CD14-positive monocyte (primary cell): ENCODE measurements around the gene COL20A1. TPM values are rescaled to one million over a fixed set of nuclear protein-coding genes. Genes with fewer than 3 reads are reported as not detected.
A peak's percentile ranks its signal among the peaks of the same experiment; 100 is the strongest.

ENCODE experiments used
- DNase-seq, 3 donors: peaks; one replicate each; pipeline ENCODE4 v3.0.0-alpha.2; 2011 to 2022
- H2AFZ ChIP-seq: 2 replicates; pipeline ENCODE4 v1.6.0; 2012; ENCODE audit warnings: mild to moderate bottlenecking, low read depth, low read length, inconsistent platforms; ENCODE audit not compliant: insufficient read depth, poor library complexity, severe bottlenecking
- H3K27ac ChIP-seq, 2 donors: 1 replicate in 1 of 2; 2 replicates in 1 of 2; pipeline ENCODE4 v1.5.1; 2012 to 2013; ENCODE audit warnings: low read length in 2 of 2, control low read depth in 1 of 2, inconsistent platforms in 1 of 2, low read depth in 1 of 2, mild to moderate bottlenecking in 1 of 2
- H3K27me3 ChIP-seq, 2 donors: one replicate each; pipeline versions ENCODE4 v1.6.0 to v1.6.1; 2011 to 2013; ENCODE audit warnings: low read length in 2 of 2; ENCODE audit not compliant: control insufficient read depth in 2 of 2, insufficient read depth in 2 of 2
- H3K36me3 ChIP-seq, 2 donors: replicated peaks in 1 of 2; 1 replicate in 1 of 2; 2 replicates in 1 of 2; pipeline versions ENCODE4 v1.5.1 to v1.6.1; 2012 to 2013; ENCODE audit warnings: low read length in 2 of 2, control low read depth in 1 of 2, inconsistent platforms in 1 of 2, mild to moderate bottlenecking in 1 of 2; ENCODE audit not compliant: insufficient read depth in 2 of 2, control insufficient read depth in 1 of 2
- H3K4me1 ChIP-seq, 2 donors: 1 replicate in 1 of 2; 2 replicates in 1 of 2; pipeline versions ENCODE4 v1.5.1 to v1.6.1; 2012 to 2013; ENCODE audit warnings: low read length in 2 of 2, control low read depth in 1 of 2, inconsistent platforms in 1 of 2, mild to moderate bottlenecking in 1 of 2, moderate library complexity in 1 of 2; ENCODE audit not compliant: insufficient read depth in 2 of 2, control insufficient read depth in 1 of 2
- H3K4me2 ChIP-seq: replicated peaks from 2 replicates; pipeline ENCODE3; 2012; ENCODE audit warnings: low read length, moderate library complexity, mild to moderate bottlenecking; ENCODE audit not compliant: poor library complexity, severe bottlenecking; ENCODE audit errors: extremely low read depth
- H3K4me3 ChIP-seq, 3 experiments: fragments of 200-600 bp in 1 of 3; sonication (generic) in 1 of 3; replicated peaks in 1 of 3; 1 replicate in 2 of 3; 2 replicates in 1 of 3; pipeline ENCODE4 v1.5.1; 2011 to 2013; ENCODE audit warnings: low read length in 3 of 3, mild to moderate bottlenecking in 3 of 3, control low read depth in 2 of 3, low read depth in 2 of 3, inconsistent platforms in 1 of 3, moderate library complexity in 1 of 3
- H3K79me2 ChIP-seq: 2 replicates; pipeline ENCODE4 v1.6.0; 2012; ENCODE audit warnings: mild to moderate bottlenecking, control low read depth, inconsistent platforms, low read length, moderate library complexity; ENCODE audit not compliant: insufficient read depth
- H3K9ac ChIP-seq: 2 replicates; pipeline ENCODE4 v1.6.0; 2017; ENCODE audit warnings: low read length, mild to moderate bottlenecking; ENCODE audit not compliant: insufficient read depth, poor library complexity, severe bottlenecking
- H3K9me3 ChIP-seq, 2 donors: replicated peaks in 1 of 2; 1 replicate in 1 of 2; 2 replicates in 1 of 2; pipeline versions ENCODE4 v1.5.1 to v1.6.1; 2012 to 2013; ENCODE audit warnings: low read length in 2 of 2, control low read depth in 1 of 2; ENCODE audit not compliant: control insufficient read depth in 1 of 2, insufficient read depth in 1 of 2
- H4K20me1 ChIP-seq: 2 replicates; pipeline ENCODE4 v1.6.0; 2012; ENCODE audit warnings: mild to moderate bottlenecking, low read length, control low read depth, moderate library complexity; ENCODE audit not compliant: insufficient read depth
- H3K27ac Mint-ChIP-seq, 7 donors: one replicate each; pipeline ENCODE4 v1.8.0; 2020; ENCODE audit warnings: mild to moderate bottlenecking in 7 of 7, mixed read lengths in 7 of 7, moderate library complexity in 6 of 7, inconsistent platforms in 2 of 7
- H3K27me3 Mint-ChIP-seq, 3 donors: one replicate each; pipeline ENCODE4 v1.8.0; 2021 to 2022; ENCODE audit warnings: low read depth in 3 of 3, mild to moderate bottlenecking in 3 of 3, mixed read lengths in 3 of 3, moderate library complexity in 3 of 3, inconsistent platforms in 1 of 3
- H3K36me3 Mint-ChIP-seq, 2 donors: one replicate each; pipeline ENCODE4 v1.8.0; 2020; ENCODE audit warnings: mixed read lengths in 2 of 2, inconsistent platforms in 1 of 2, mild to moderate bottlenecking in 1 of 2
- H3K4me1 Mint-ChIP-seq: one replicate; pipeline ENCODE4 v1.8.0; 2020; ENCODE audit warnings: mild to moderate bottlenecking, mixed read lengths
- H3K4me3 Mint-ChIP-seq, 2 donors: one replicate each; pipeline ENCODE4 v1.8.0; 2020; ENCODE audit warnings: mild to moderate bottlenecking in 2 of 2, mixed read lengths in 2 of 2, moderate library complexity in 1 of 2
- H3K9me3 Mint-ChIP-seq, 7 donors: one replicate each; pipeline ENCODE4 v1.8.0; 2020 to 2022; ENCODE audit warnings: mixed read lengths in 7 of 7, mild to moderate bottlenecking in 6 of 7, moderate library complexity in 6 of 7, inconsistent platforms in 2 of 7
- WGBS: methylation state at CpG from one replicate; pipeline ENCODE4 v1.1.5; 2013; ENCODE audit warnings: missing lambda C conversion rate; ENCODE audit not compliant: insufficient coverage; 5-methylcytosine and 5-hydroxymethylcytosine counted together
- intact Hi-C, 2 donors: fragments of 100-400 bp; cut with micrococcal nuclease; formaldehyde crosslinking; loops; one replicate each; pipeline versions ENCODE4 v1.15.0 to v1.15.1; 2023
- polyA plus RNA-seq, 3 donors: library from polyadenylated mRNA; depleted of rRNA in 1 of 3; unstranded in 2 of 3; stranded (reverse) in 1 of 3; fragments of 300-500 nt in 2 of 3; fragments of >200 nt in 1 of 3; fragmentation: Illumina TruSeq in 2 of 3; gene quantifications; 1 replicate in 2 of 3; 2 replicates in 1 of 3; pipeline ENCODE4 v1.2.3, GENCODE V29; 2012 to 2021
- TF ChIP-seq, protein P1 (sequence below): fragments of 200-600 bp; IDR thresholded peaks from one replicate; pipeline ENCODE4 v1.8.0; 2022; ENCODE audit warnings: antibody characterized with exemption, mild to moderate bottlenecking

COL20A1 gene
- polyA plus RNA-seq, 3 donors: not detected

DNA sequence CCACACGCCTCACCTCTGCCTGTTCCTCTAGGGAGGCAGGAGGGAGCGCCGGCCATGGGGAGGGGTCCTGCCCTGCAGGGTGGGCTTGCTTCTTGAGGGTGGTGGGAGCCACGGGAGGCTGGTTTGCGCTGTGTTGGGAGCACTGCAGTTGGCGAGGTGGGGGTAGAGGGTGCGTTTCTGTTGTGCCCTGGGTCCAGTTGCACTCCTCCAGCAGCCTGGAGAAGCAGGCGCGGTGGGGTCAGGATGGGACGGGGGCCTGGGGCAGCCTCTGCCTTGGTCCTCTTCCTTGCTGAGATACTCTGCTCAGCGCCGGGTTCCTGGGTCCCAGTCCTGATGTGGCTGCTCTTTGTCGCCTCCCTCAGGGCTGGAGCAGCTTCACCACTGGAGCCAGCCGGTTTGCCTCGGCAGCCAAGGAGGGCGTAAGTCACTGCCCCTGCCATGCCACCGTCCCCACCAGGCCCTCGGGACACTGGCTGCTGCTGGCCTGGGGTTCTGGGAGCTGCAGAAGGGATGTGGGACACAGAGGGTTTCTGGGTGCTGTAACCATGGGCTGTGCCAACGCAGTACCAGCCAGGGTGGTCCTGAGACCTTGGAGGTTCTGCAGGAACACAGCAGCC is 11.9 kb upstream of the COL20A1 start:
- Histone ChIP-seq H4K20me1 (peaks cover 45% of the 10 kb centered on the region), H3K9me3 (no peaks in the 10 kb centered on the region), H3K79me2 (peaks cover 13% of the 10 kb centered on the region), H3K27ac (no peak overlapping the region), H3K4me2 (no peak overlapping the region), H3K4me3 (no peak overlapping the region), H2AFZ (no peak overlapping the region), H3K4me1 (no peaks in the 10 kb centered on the region), H3K36me3 (peaks cover 80 to 99% of the 10 kb centered on the region in 2 donors), H3K27me3 (no peaks in the 10 kb centered on the region), H3K9ac (no peak overlapping the region)
- H3K4me3 Mint-ChIP-seq: no peak overlapping the region
- intact Hi-C loops: no loop called here
- TF ChIP-seq, protein P1, sequence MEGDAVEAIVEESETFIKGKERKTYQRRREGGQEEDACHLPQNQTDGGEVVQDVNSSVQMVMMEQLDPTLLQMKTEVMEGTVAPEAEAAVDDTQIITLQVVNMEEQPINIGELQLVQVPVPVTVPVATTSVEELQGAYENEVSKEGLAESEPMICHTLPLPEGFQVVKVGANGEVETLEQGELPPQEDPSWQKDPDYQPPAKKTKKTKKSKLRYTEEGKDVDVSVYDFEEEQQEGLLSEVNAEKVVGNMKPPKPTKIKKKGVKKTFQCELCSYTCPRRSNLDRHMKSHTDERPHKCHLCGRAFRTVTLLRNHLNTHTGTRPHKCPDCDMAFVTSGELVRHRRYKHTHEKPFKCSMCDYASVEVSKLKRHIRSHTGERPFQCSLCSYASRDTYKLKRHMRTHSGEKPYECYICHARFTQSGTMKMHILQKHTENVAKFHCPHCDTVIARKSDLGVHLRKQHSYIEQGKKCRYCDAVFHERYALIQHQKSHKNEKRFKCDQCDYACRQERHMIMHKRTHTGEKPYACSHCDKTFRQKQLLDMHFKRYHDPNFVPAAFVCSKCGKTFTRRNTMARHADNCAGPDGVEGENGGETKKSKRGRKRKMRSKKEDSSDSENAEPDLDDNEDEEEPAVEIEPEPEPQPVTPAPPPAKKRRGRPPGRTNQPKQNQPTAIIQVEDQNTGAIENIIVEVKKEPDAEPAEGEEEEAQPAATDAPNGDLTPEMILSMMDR: no peak
- H3K9me3 Mint-ChIP-seq: no peaks in the 10 kb centered on the region
- no peak for DNase-seq
- H3K36me3 Mint-ChIP-seq: peaks cover 54 to 91% of the 10 kb centered on the region in 2 donors
- WGBS: 96% methylated on average over 16 of the region's 19 CpGs
- peaks cover 0 to 2% (median 0%) of the 10 kb centered on the region in 3 donors for H3K27me3 Mint-ChIP-seq
- no peak overlapping the region for H3K27ac Mint-ChIP-seq
- H3K4me1 Mint-ChIP-seq: peaks cover 6% of the 10 kb centered on the region

DNA sequence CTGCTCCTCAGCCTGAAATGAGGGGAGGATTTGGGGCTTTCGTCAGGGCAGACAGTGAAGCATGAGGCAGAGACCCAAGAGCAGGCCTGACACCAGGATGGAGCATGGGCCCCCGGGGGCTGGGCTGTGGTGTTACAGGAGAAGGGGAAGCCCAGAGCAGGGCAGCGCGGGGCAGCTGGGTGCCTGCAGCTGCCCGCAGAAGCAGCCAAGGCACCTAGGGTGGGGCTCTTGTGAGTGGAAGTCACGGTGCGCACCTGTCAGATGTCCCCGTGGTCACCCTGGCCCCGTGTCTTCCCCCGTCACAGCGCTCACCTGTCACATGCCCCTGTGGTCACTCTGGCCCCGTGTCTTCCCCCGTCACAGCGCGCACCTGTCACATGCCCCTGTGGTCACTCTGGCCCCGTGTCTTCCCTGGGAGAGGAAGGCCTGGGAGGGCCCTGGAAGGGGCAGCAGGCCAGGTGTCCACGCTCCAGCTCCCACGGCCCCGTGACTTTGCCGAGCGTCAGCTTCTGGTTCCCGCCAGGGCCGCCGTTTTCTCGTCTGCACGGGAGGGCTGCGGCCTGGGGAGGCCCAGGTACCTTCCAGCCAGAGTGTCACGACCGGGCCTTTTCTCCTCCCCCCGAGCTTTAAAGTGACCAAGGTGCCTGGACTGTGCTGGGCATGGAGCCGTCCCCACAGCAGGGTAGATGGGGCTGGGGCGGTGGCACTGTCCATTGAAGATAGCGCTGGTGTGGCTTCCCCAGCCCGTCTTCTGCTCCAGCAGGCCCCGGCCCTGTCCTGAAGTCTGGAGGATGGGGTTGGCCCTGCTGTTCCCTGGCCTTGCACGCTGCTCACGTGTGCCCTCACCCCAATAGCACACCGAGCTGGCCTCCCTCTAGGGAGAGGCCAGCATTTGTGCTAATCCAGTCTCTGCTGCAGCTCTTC is 11.0 kb upstream of the COL20A1 start:
- WGBS: 96% methylated on average over 37 of the region's 38 CpGs
- peaks cover 4% of the 10 kb centered on the region for H3K79me2 ChIP-seq
- no peak overlapping the region for H3K27ac ChIP-seq
- intact Hi-C loops: no loop called here
- H3K4me2 ChIP-seq: no peak overlapping the region
- no peak overlapping the region for H2AFZ ChIP-seq
- no peaks in the 10 kb centered on the region for H3K9me3 ChIP-seq
- peaks cover 35% of the 10 kb centered on the region for H4K20me1 ChIP-seq
- DNase-seq: no peak
- Mint-ChIP-seq H3K36me3 (peaks cover 51 to 89% of the 10 kb centered on the region in 2 donors), H3K4me3 (no peak overlapping the region), H3K9me3 (no peaks in the 10 kb centered on the region), H3K27me3 (peaks cover 0 to 2% (median 0%) of the 10 kb centered on the region in 3 donors), H3K4me1 (peaks cover 6% of the 10 kb centered on the region), H3K27ac (peak overlapping the region in 1 of 7 donors; percentile 26)
- TF ChIP-seq, protein P1: no peak
- H3K4me3 ChIP-seq: no peak overlapping the region
- H3K4me1 ChIP-seq: no peaks in the 10 kb centered on the region
- H3K36me3 ChIP-seq: peaks cover 76 to 95% of the 10 kb centered on the region in 2 donors
- H3K9ac ChIP-seq: no peak overlapping the region
- H3K27me3 ChIP-seq: no peaks in the 10 kb centered on the region
